HG03571 (cell line): ENCODE results near the gene SLC9C2.
"Not testable (repeated sequence)": the region's sequence is repeated elsewhere in the genome, so short reads cannot be mapped to it uniquely, and the experiment has no call there.

Experiments
- ATAC-seq: cut with Tn5 transposase; IDR thresholded peaks from one replicate; pipeline ENCODE4 v1.9.1; 2021; ENCODE audit not compliant: unreplicated experiment

The SLC9C2 gene

GRCh38 chr1:173529106-173529505 lies 73.8 kb downstream of the SLC9C2 start:
- ATAC-seq: no peak

GRCh38 chr1:173527151-173527826 lies 75.6 kb downstream of the SLC9C2 start:
- no peak for ATAC-seq

- no peak for ATAC-seq
Observed at GRCh38 chr1:173525926-173526325, 76.9 kb downstream of the SLC9C2 start.

GRCh38 chr1:173523329-173523728 lies 79.5 kb downstream of the SLC9C2 start:
- ATAC-seq: no peak

GRCh38 chr1:173520799-173521198 lies 82.1 kb downstream of the SLC9C2 start:
- no peak for ATAC-seq

DNA sequence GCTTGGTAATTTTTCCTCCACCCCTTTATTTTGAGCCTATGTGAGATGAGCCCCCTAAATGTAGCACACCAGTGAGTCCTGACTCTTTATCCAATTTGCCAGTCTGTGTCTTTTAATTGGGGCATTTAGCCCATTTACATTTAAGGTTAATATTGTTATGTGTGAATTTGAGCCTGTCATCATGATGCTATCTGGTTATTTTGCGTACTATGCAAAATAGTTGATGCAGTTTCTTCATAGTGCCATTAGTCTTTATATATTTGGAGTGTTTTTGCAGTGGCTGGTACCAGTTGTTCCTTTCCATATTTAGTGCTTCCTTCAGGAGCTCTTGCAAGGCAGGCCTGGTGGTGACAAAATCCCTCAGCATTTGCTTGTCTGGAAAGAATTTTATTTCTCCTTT lies 88.4 kb downstream of the SLC9C2 start:
- ATAC-seq: not testable (repeated sequence)

GRCh38 chr1:173509797-173510196 lies 93.1 kb downstream of the SLC9C2 start:
- no peak for ATAC-seq

- no peak for ATAC-seq
Observed at GRCh38 chr1:173508541-173508940, 94.3 kb downstream of the SLC9C2 start.

- ATAC-seq: no peak
Observed at GRCh38 chr1:173507847-173508209, 95.0 kb downstream of the SLC9C2 start.

DNA sequence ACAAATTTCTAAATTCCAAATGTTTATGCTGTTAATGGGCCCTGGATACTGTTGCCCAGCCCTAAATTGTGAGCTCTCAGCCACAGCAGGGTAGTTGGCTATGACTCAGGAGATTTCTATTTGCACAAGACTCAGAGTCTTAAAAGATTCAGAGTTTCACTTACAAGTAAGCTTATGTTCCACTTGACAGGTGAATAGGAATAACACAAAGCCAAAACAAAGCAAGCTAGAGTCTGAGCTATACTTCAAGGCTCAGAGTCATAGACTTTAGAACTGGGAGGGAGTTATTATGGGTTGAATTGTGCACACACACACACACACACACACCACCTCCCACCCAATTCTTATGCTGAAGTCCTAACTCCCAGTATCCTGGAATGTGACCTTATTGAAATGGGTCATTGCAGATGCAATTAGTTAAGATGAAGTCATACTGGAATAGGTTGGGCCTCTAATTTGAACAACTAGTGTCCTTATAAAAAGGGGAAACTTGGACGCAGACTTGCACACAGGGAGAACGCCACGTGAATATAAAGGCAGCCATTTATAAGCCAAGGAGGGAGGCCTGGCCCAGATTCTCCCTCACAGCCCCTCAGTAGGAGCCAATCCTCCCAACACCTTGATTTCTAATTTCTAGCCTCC lies 95.5 kb downstream of the SLC9C2 start:
- no peak for ATAC-seq

DNA sequence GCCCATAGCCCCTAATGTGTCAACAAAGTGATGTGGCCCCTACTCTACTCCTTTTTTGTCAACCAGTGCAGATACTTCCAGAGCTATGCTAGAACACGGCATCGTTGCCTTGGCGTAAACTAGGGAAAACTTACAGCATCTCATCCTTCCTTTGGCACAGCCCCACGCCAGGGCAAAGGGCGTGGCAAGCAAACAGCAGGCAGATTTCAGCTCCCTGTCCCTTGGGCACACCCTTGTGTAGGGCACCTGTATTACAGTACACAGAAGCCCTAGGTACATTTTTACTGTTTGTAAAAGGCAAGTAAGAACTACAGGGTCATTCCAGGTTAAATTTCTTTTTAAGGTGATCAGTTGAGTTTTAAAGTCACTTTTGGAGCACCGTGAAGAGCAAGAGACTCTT lies 96.4 kb downstream of the SLC9C2 start:
- ATAC-seq: no peak

GRCh38 chr1:173505391-173505790 lies 97.5 kb downstream of the SLC9C2 start:
- ATAC-seq: no peak

- ATAC-seq: no peak
Observed at GRCh38 chr1:173504268-173504667, 98.6 kb downstream of the SLC9C2 start.

DNA sequence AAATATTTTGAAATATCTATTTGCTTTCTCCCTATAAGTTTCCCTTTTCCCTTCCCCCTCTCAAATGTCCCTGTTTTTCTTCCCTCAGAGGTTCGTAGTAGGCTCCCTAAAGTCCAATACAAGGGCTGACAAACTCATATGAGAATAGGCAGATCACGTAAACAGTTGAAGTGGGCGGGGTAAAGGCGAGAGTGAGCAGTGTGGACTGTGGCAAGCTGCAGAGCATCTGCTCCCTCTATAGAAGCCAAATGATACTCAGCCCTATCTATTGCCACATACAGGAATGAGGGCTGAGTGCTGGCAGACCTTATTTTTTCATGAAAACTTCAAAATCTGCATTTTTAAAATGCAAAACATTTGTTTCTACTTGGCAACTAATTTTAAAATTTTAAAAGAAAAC lies 99.5 kb downstream of the SLC9C2 start:
- no peak for ATAC-seq

DNA sequence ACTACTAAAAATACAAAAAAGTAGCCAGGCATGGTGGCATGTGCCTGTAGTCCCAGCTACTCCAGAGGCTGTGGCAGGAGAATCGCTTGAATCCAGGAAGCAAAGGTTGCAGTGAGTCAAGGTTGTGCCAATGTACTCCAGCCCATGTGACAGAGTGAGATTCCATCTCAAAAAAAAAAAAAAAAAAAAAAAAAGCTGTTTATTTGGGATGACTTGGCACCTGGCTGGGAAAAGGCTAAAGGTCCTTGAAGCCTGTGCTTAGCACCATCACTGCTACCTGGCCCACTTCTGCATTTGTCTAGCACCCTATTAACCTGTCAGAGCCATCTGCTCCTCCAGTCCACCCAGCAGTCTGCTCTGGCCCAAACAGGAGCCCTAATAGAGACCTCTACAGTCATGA lies 100.8 kb downstream of the SLC9C2 start:
- ATAC-seq: no peak

DNA sequence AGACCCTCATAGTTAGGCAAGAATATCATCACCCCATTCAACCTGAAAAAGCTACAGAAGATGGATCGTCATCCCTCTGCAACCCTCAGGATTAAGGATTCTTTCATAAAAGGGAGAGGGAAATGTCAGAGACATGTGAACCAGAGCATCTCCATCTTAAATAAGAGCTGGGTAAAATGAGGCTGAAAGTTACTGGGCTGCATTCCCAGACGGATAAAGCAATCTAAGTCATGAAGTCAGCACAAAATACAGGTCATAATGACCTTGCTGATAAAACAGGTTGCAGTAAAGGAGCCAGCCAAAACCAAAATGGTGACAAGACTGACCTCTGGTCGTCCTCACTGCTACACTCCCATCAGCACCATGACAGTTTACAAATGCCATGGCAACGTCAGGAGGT lies 103.1 kb downstream of the SLC9C2 start:
- no peak for ATAC-seq

- no peak for ATAC-seq
Observed at GRCh38 chr1:173496757-173497320, 106.0 kb downstream of the SLC9C2 start.

GRCh38 chr1:173495609-173496267 lies 107.1 kb downstream of the SLC9C2 start:
- no peak for ATAC-seq

DNA sequence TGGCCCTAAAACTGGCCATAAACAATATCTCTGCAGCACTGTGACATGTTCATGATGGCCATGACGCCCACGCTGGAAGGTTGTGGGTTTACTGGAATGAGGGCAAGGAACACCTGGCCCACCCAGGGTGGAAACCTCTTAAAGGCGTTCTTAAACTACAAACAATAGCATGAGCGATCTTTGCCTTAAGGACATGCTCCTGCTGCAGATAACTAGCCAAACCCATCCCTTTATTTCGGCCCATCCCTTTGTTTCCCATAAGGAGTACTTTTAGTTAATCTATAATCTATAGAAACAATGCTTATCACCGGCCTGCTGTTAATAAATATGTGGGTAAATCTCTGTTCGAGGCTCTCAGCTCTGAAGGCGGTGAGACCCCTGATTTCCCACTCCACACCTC lies 109.7 kb downstream of the SLC9C2 start:
- not testable (repeated sequence) for ATAC-seq

- no peak for ATAC-seq
Observed at GRCh38 chr1:173491508-173491907, 111.4 kb downstream of the SLC9C2 start.

DNA sequence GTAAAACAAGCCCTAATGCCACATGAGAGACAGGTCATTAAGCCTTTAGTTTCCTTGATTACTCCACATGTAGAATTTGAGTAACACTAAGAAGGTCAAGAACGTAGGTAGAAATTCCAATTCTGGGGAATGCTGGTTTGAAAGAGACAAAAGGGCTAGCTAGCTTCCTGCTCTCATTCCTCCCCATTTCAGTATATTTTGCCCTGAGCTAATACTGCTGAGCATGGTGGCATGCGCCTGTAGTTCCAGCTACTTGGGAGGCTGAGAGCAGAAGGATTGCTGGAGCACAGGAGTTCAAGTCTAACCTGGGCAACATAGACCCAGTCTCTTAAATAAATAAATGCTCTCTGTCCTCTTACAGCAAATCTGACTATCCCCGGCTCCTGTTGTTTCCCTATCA lies 112.9 kb downstream of the SLC9C2 start:
- no peak for ATAC-seq

- no peak for ATAC-seq
Observed at GRCh38 chr1:173489149-173489600, 113.7 kb downstream of the SLC9C2 start.
